Esophagus squamous epithelium (tissue), 4 donors: Measurements from ENCODE around the gene ZNF397.

ENCODE experiments used
- POLR2A ChIP-seq, 4 donors: fragments of 450-650 bp; IDR thresholded peaks; one replicate each; pipeline ENCODE4 v1.6.1; 2017; ENCODE audit warnings: antibody characterized with exemption in 4 of 4, mild to moderate bottlenecking in 4 of 4, moderate library complexity in 3 of 4
- TF ChIP-seq, protein P1 (sequence below), 6 experiments: fragments of 450-650 bp in 4 of 6; fragments of 200-600 bp in 2 of 6; sonication (generic) in 2 of 6; IDR thresholded peaks; one replicate each; pipeline ENCODE4 v1.5.1; 2016 to 2019; ENCODE audit warnings: antibody characterized with exemption in 6 of 6, mild to moderate bottlenecking in 4 of 6, moderate library complexity in 4 of 6

DNA sequence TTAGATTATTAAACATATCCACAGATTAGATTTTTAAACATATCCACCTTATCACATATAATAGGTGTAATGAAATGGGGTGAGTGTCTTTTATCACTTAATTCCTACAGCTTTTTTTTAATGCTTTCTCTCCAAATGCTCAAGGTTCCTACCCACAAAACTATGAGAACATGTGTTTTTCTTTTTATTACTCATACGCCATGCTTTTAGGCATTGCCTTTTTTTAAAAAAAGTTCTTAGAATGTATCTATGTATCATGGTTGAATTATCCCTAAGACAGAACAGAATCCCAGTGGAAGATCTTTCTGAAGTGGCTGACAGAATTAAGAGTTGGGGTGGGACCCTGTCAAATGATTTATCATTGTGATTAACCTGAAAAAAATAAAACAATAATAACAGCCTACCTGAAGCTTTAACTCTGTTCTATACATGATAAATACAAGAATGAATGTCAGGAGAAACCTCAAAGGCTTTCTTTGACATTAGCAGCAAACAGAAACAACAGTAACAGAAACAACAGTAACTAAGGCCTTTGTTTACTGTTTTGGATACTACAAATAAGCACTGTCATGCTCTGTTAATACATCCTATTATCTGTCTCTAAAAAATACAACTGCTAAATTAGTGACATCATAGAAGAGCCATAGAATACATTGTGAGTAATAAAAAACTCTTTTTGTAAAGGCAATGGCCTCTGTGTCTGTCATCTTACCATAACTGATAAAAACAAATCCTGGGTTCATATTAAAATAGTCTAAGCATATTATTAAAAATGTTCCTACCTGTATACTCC lies 4.1 kb upstream of the ZNF397 start:
- TF ChIP-seq, protein P1, sequence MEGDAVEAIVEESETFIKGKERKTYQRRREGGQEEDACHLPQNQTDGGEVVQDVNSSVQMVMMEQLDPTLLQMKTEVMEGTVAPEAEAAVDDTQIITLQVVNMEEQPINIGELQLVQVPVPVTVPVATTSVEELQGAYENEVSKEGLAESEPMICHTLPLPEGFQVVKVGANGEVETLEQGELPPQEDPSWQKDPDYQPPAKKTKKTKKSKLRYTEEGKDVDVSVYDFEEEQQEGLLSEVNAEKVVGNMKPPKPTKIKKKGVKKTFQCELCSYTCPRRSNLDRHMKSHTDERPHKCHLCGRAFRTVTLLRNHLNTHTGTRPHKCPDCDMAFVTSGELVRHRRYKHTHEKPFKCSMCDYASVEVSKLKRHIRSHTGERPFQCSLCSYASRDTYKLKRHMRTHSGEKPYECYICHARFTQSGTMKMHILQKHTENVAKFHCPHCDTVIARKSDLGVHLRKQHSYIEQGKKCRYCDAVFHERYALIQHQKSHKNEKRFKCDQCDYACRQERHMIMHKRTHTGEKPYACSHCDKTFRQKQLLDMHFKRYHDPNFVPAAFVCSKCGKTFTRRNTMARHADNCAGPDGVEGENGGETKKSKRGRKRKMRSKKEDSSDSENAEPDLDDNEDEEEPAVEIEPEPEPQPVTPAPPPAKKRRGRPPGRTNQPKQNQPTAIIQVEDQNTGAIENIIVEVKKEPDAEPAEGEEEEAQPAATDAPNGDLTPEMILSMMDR (IDR thresholded peaks at IDR 0.05), result no peak
- TF ChIP-seq POLR2A (IDR thresholded peaks at IDR 0.05), result no peak
